Measurements from ENCODE around the gene EIF4G3.
"Not testable (repeated sequence)": the region's sequence is repeated elsewhere in the genome, so short reads cannot be mapped to it uniquely, and the experiment has no call there.

EIF4G3 gene

GRCh38 chr1:21149855-21150432, 26.8 kb downstream of the EIF4G3 start:
- DNase-seq (ENCODE audit: low read depth) = no peak

GRCh38 chr1:21149430-21149854, 27.3 kb downstream of the EIF4G3 start:
- no peak for DNase-seq (ENCODE audit: low read depth)

- no peak for DNase-seq (ENCODE audit: low read depth)
Observed at GRCh38 chr1:21143752-21144151, 32.9 kb downstream of the EIF4G3 start.

DNA sequence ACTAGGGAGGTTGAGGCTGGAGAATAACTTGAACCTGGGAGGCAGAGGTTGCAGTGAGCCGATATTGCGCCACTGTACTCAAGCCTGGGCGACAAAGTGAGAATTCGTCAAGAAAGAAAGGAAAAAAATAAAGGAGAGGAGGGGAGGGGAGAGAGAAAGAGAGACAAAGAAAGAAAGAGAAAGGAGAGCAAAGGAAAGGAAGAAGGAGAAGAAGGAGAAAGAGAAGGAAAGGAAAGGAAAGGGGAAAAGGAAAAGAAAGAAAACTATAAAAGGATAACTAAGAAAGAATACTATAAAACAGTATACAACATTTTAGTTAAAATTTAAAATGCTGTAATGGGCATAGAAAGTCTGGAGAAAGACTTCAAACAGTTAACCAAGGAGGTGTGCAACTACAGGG, 33.6 kb downstream of the EIF4G3 start:
- DNase-seq (ENCODE audit: low read depth) = no peak

DNA sequence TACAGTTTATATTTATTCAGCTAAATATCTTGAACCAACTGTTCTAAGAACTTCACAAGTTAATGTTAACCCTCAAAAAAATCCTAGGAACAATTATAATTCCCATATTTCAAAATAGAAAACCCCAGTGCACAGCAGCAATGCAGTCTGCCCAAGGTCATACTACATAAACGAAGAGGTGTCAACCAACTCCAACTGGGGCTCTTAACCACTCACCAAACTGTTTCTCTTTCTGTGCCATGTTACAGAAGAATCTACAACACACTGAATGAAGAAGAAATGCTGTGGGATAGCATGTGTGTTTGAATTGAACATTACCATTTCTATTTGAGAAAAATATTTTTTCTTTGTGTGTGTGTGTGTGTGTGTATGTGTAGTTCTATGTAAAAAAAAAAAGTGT, 35.7 kb downstream of the EIF4G3 start:
- DNase-seq (ENCODE audit: low read depth) = no peak

- DNase-seq (ENCODE audit: low read depth) = no peak
Observed at GRCh38 chr1:21139601-21140000, 37.1 kb downstream of the EIF4G3 start.

GRCh38 chr1:21136344-21136743, 40.4 kb downstream of the EIF4G3 start:
- not testable (repeated sequence) for DNase-seq (ENCODE audit: low read depth)

- DNase-seq (ENCODE audit: low read depth) = no peak
Observed at GRCh38 chr1:21131200-21131599, 45.5 kb downstream of the EIF4G3 start.

DNA sequence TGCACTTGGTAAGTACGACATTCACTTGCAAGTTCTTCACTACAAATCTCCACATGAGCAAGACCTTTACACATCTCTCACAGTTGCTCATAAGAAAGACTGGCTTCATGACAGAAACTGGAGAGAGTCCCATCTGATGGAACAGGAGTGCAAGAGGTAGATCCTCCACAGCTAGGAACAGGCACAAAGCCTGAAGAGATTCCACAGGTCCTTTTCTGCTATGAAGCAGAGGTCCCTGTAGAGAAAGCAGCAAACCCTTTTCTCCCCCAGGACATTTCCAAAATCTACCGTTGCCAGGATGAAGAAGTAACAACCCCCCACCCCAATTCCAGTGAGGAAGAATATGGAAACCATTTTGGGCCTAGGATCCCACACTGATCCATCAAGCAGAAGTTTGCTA, 47.3 kb downstream of the EIF4G3 start:
- DNase-seq (ENCODE audit: low read depth) = no peak

- DNase-seq (ENCODE audit: low read depth) = no peak
Observed at GRCh38 chr1:21126324-21126723, 50.4 kb downstream of the EIF4G3 start.

GRCh38 chr1:21124846-21125245, 51.9 kb downstream of the EIF4G3 start:
- DNase-seq (ENCODE audit: low read depth) = no peak

GRCh38 chr1:21123287-21123948, 53.3 kb downstream of the EIF4G3 start:
- DNase-seq (ENCODE audit: low read depth) = no peak

DNA sequence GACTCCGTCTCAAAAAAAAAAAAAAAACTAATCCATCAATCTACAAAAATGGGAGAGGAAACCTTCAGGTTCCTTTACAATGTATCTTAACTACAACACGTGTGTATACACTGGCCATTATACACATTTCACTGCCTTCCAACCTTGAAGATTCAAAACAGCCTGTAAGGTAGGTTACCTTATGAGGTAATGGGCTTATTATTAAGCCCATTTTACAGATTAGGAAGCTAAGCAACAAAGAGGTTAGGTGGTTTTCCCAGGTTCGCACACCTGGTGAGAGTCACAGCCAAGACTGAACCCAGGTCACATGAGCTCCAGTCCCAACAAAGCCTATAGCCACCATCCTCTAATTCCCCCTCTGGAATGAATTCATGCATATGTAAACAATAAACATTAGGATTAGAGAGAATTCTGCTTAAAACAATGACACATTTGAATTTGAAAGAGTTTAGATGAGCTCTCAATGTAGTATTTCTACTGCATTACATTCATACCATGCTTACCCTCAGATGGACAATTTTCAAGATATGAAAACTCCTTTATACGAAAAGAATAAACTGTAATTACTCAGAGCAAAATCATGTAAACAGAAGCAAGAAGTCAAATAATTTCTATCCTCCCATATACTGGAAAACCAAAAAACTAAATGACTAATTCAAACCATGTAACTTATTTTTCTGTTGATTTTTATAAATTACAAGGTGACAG, 54.8 kb downstream of the EIF4G3 start:
- DNase-seq (ENCODE audit: low read depth) = no peak

GRCh38 chr1:21118167-21118566, 58.5 kb downstream of the EIF4G3 start:
- no peak for DNase-seq (ENCODE audit: low read depth)

DNA sequence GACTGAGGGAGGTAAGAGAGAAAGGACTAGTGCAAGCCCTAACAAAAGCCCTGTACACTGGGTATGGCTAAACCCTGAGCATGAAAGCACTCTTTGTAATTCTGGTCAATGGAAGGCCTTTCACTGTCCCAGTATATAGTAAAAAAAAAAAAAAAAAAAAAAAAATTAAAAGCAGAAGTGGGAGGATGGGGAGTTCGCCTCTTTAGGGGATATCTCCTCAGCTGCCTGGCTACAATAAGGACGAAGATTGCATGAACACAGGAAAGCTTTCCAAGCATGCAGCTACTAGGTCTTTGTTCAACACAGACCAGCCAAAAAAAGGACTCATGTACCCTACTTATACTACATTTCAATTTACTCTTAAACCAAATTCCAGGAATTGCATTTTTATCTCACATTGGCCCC, 59.1 kb downstream of the EIF4G3 start:
- DNase-seq (ENCODE audit: low read depth) = no peak

GRCh38 chr1:21117159-21117558, 59.5 kb downstream of the EIF4G3 start:
- DNase-seq (ENCODE audit: low read depth) = no peak

- no peak for DNase-seq (ENCODE audit: low read depth)
Observed at GRCh38 chr1:21115098-21115760, 61.5 kb downstream of the EIF4G3 start.

- no peak for DNase-seq (ENCODE audit: low read depth)
Observed at GRCh38 chr1:21114431-21114830, 62.3 kb downstream of the EIF4G3 start.

GRCh38 chr1:21110163-21110562, 66.5 kb downstream of the EIF4G3 start:
- DNase-seq (ENCODE audit: low read depth) = no peak

GRCh38 chr1:21106709-21107108, 70.0 kb downstream of the EIF4G3 start:
- DNase-seq (ENCODE audit: low read depth) = no peak

- DNase-seq (ENCODE audit: low read depth) = no peak
Observed at GRCh38 chr1:21106238-21106637, 70.5 kb downstream of the EIF4G3 start.

- no peak for DNase-seq (ENCODE audit: low read depth)
Observed at GRCh38 chr1:21105807-21106206, 70.9 kb downstream of the EIF4G3 start.

DNA sequence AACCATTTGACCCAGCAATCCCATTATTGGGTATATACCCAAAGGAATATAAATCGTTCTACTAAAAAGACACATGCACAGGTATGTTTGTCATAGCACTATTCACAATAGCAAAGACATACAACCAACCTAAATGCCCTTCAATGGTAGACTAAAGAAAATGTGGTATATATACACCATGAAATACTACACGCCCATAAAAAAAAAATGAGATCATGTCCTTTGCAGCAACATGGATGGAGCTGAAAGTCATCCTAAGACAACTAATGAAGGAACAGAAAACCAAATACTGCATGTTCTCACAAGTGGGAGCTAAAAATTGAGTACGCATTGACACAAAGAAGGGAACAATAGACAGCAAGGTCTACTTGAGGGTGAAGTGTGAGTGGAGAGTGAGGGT, 72.0 kb downstream of the EIF4G3 start:
- DNase-seq (ENCODE audit: low read depth) = no peak
